HCT116 (cell line): ENCODE data around the gene ESR1. TPM values are rescaled to one million over a fixed set of nuclear protein-coding genes. Genes with fewer than 3 reads are reported as not detected.

ENCODE experiments used
- ATAC-seq: fragments of 200-7000 bp; cut with Tn5 transposase; 2 replicates; pipeline ENCODE4 v1.9.1; 2020; ENCODE audit warnings: mild to moderate bottlenecking, moderate library complexity
- Bru-seq: library from RNA; stranded (reverse); fragments of 400-500 nt; gene quantifications from one replicate; lab custom pipeline; 2021; lab: Mats Ljungman, UMichigan
- BruChase-seq, 2 experiments: library from RNA; stranded (reverse); fragments of 400-500 nt; gene quantifications; one replicate each; lab custom pipeline; 2021; lab: Mats Ljungman, UMichigan
- BruUV-seq: library from RNA; stranded (reverse); fragments of 400-500 nt; replicated peaks from 2 replicates; lab custom pipeline; 2021; lab: Mats Ljungman, UMichigan
- CTCF ChIA-PET: fragments of 300-600 bp; sonication (Branson Sonifier 250); formaldehyde crosslinking; loops from one replicate; lab custom pipeline; 2021; ENCODE audit warnings: antibody characterized with exemption; lab: Charles Lee
- POLR2A ChIA-PET: fragments of 300-600, 350-600 bp; sonication (Branson Sonifier 250); formaldehyde crosslinking; loops from one replicate; lab custom pipeline; 2021; ENCODE audit warnings: antibody characterized with exemption; lab: Charles Lee
- RAD21 ChIA-PET, 2 experiments: fragments of 300-600 bp; sonication (Branson Sonifier 250); formaldehyde crosslinking; loops; one replicate each; lab custom pipeline; 2023; ENCODE audit warnings: low total read pairs in 2 of 2; ENCODE audit not compliant: uncharacterized antibody in 2 of 2, unreplicated experiment in 2 of 2, low non-redundant PET in 1 of 2; lab: Charles Lee
- DNase-seq: peaks from one replicate; pipeline ENCODE4 v3.0.0-alpha.2; 2010; ENCODE audit warnings: low read depth, low spot score
- H2AFZ ChIP-seq: fragments of 200-600 bp; shearing (Covaris generic), sonication (generic); 2 replicates; pipeline ENCODE4 v1.6.1; 2017; ENCODE audit warnings: low read depth, mixed run types, mixed read lengths, antibody characterized with exemption, low read length; ENCODE audit not compliant: poor library complexity, severe bottlenecking
- H3K27ac ChIP-seq: 2 replicates; pipeline ENCODE4 v1.5.1; 2012; ENCODE audit warnings: low read depth, low read length
- H3K27me3 ChIP-seq: fragments of 200-600 bp; sonication (generic); 2 replicates; pipeline ENCODE4 v1.6.1; 2016; ENCODE audit warnings: mixed run types, low read length, mixed read lengths; ENCODE audit not compliant: insufficient read depth
- H3K36me3 ChIP-seq, 2 experiments: fragments of 200-500 bp in 1 of 2; fragments of 200-600 bp in 1 of 2; sonication (Bioruptor generic) in 1 of 2; sonication (generic) in 1 of 2; 2 replicates each; pipeline versions ENCODE4 v1.5.1 to v1.6.1; 2014 to 2016; ENCODE audit warnings: low read length in 2 of 2, inconsistent platforms in 1 of 2, mixed read lengths in 1 of 2, mixed run types in 1 of 2; ENCODE audit not compliant: insufficient read depth in 2 of 2, control insufficient read depth in 1 of 2
- H3K4me1 ChIP-seq, 2 experiments: fragments of 200-600 bp in 1 of 2; sonication (generic) in 1 of 2; 2 replicates each; pipeline versions ENCODE4 v1.5.1 to v1.6.1; 2012 to 2017; ENCODE audit warnings: low read length in 2 of 2, inconsistent platforms in 1 of 2, mild to moderate bottlenecking in 1 of 2, mixed read lengths in 1 of 2, mixed run types in 1 of 2, moderate library complexity in 1 of 2; ENCODE audit not compliant: insufficient read depth in 2 of 2, control insufficient read depth in 1 of 2
- H3K4me2 ChIP-seq: fragments of 200-600 bp; sonication (generic); 2 replicates; pipeline ENCODE4 v1.6.1; 2017; ENCODE audit warnings: mixed run types, low read length, mixed read lengths
- H3K4me3 ChIP-seq, 2 experiments: fragments of 200-600 bp in 1 of 2; sonication (generic) in 1 of 2; replicated peaks in 1 of 2; 2 replicates each; pipeline ENCODE4 v1.5.1; 2011 to 2016; ENCODE audit warnings: low read length in 2 of 2, control low read depth in 1 of 2, low read depth in 1 of 2, mild to moderate bottlenecking in 1 of 2, mixed read lengths in 1 of 2, mixed run types in 1 of 2
- H3K79me2 ChIP-seq: fragments of 200-600 bp; sonication (generic); 2 replicates; pipeline ENCODE4 v1.6.1; 2017; ENCODE audit warnings: mild to moderate bottlenecking, mixed run types, low read length, moderate library complexity, mixed read lengths; ENCODE audit not compliant: insufficient read depth
- H3K9ac ChIP-seq: fragments of 200-600 bp; sonication (generic); 2 replicates; pipeline ENCODE4 v1.6.1; 2016; ENCODE audit warnings: low read length, mixed read lengths
- H3K9me2 ChIP-seq: fragments of 200-600 bp; sonication (generic), shearing (Covaris generic); 2 replicates; pipeline ENCODE4 v1.6.1; 2017; ENCODE audit warnings: mixed run types, mild to moderate bottlenecking, moderate library complexity; ENCODE audit not compliant: insufficient read depth
- H3K9me3 ChIP-seq, 2 experiments: fragments of 200-500 bp in 1 of 2; fragments of 200-600 bp in 1 of 2; sonication (Bioruptor generic) in 1 of 2; sonication (generic) in 1 of 2; 2 replicates each; pipeline ENCODE4 v1.6.1; 2014 to 2017; ENCODE audit warnings: low read length in 2 of 2, mixed read lengths in 2 of 2, inconsistent platforms in 1 of 2, low read depth in 1 of 2, mild to moderate bottlenecking in 1 of 2, mixed run types in 1 of 2, moderate library complexity in 1 of 2; ENCODE audit not compliant: control insufficient read depth in 1 of 2, insufficient read depth in 1 of 2
- H4K20me1 ChIP-seq: fragments of 200-600 bp; sonication (generic), shearing (Covaris generic); 2 replicates; pipeline ENCODE4 v1.6.1; 2017; ENCODE audit warnings: mixed run types, mild to moderate bottlenecking, moderate library complexity; ENCODE audit not compliant: insufficient read depth
- CEBPB ChIP-seq: IDR thresholded peaks from 2 replicates; pipeline ENCODE4 v1.6.1; 2012; ENCODE audit warnings: low read depth
- CTCF ChIP-seq, 3 experiments: fragments of 200-600 bp in 1 of 3; sonication (generic) in 1 of 3; IDR thresholded peaks in 2 of 3; conservative IDR thresholded peaks in 1 of 3; 2 replicates each; pipeline ENCODE4 v1.5.1; 2012 to 2017; ENCODE audit warnings: low read depth in 2 of 3, low read length in 2 of 3, antibody characterized with exemption in 1 of 3, borderline replicate concordance in 1 of 3, control low read depth in 1 of 3, mild to moderate bottlenecking in 1 of 3, mixed read lengths in 1 of 3, mixed run types in 1 of 3, moderate library complexity in 1 of 3; ENCODE audit not compliant: insufficient read depth in 1 of 3
- EZH2 ChIP-seq: fragments of 200-600 bp; sonication (generic); IDR thresholded peaks from 2 replicates; pipeline ENCODE4 v1.6.1; 2017; ENCODE audit warnings: antibody characterized with exemption, mixed run types
- FOSL1 ChIP-seq: IDR thresholded peaks from 2 replicates; pipeline ENCODE4 v1.6.1; 2012; ENCODE audit warnings: low read depth
- JUND ChIP-seq: IDR thresholded peaks from 2 replicates; pipeline ENCODE4 v1.6.1; 2012
- POLR2AphosphoS5 ChIP-seq: IDR thresholded peaks from 2 replicates; pipeline ENCODE4 v1.6.1; 2011; ENCODE audit warnings: mild to moderate bottlenecking, low read depth, low read length, moderate library complexity
- RAD21 ChIP-seq: IDR thresholded peaks from 2 replicates; pipeline ENCODE4 v1.6.1; 2012; ENCODE audit warnings: low read depth, mild to moderate bottlenecking
- REST ChIP-seq: IDR thresholded peaks from 2 replicates; pipeline ENCODE4 v1.6.1; 2012; ENCODE audit warnings: low read depth
- SIN3A ChIP-seq: IDR thresholded peaks from 2 replicates; pipeline ENCODE4 v1.6.1; 2012; ENCODE audit warnings: low read depth
- SP1 ChIP-seq: IDR thresholded peaks from 2 replicates; pipeline ENCODE4 v1.6.1; 2012; ENCODE audit warnings: low read depth
- SRF ChIP-seq: IDR thresholded peaks from 2 replicates; pipeline ENCODE4 v1.6.1; 2012; ENCODE audit warnings: low read depth
- TCF7L2 ChIP-seq: IDR thresholded peaks from 2 replicates; pipeline ENCODE4 v1.7.0; 2011; ENCODE audit warnings: borderline replicate concordance, inconsistent platforms; ENCODE audit not compliant: insufficient read depth, insufficient read length; ENCODE audit errors: extremely low read depth
- YY1 ChIP-seq: IDR thresholded peaks from 2 replicates; pipeline ENCODE4 v1.6.1; 2011; ENCODE audit warnings: low read length, low read depth, moderate library complexity, mild to moderate bottlenecking; ENCODE audit not compliant: insufficient replicate concordance; ENCODE audit errors: extremely low read depth
- ZBTB33 ChIP-seq: IDR thresholded peaks from 2 replicates; pipeline ENCODE4 v1.6.1; 2011; ENCODE audit warnings: mild to moderate bottlenecking, low read length, moderate library complexity; ENCODE audit not compliant: insufficient replicate concordance; ENCODE audit errors: extremely low read depth
- ZFX ChIP-seq: fragments of 450-650 bp; IDR thresholded peaks from 2 replicates; pipeline ENCODE4 v1.6.1; 2017
- ZNF274 ChIP-seq: fragments of 200-500 bp; sonication (Bioruptor generic); IDR thresholded peaks from 2 replicates; pipeline ENCODE4 v1.6.1; 2014; ENCODE audit warnings: mild to moderate bottlenecking, low read depth, low read length, inconsistent platforms
- intact Hi-C: fragments of 100-400 bp; cut with micrococcal nuclease; formaldehyde crosslinking; loops from 2 replicates; pipeline ENCODE4 v1.10.0; 2022
- long read RNA-seq: library from polyadenylated mRNA; unstranded; transcript quantifications from one replicate; pipeline ENCODE4 v2.0.0, GENCODE V29; 2021; ENCODE audit not compliant: unreplicated experiment
- polyA plus RNA-seq: library from polyadenylated mRNA; unstranded; fragments of >200 nt; gene quantifications from 2 replicates; pipeline ENCODE4 v1.2.1, GENCODE V29; 2012; ENCODE audit warnings: missing spikeins
- total RNA-seq: library from RNA; stranded (reverse); gene quantifications from one replicate; pipeline ENCODE4 v1.2.1, GENCODE V29; 2021; ENCODE audit not compliant: unreplicated experiment
- TF ChIP-seq, protein P1 (sequence below): IDR thresholded peaks from 2 replicates; pipeline ENCODE4 v1.6.1; 2012
- TF ChIP-seq, protein P2 (sequence below): IDR thresholded peaks from 2 replicates; pipeline ENCODE4 v1.6.1; 2012

The ESR1 gene
- total RNA-seq (0.17 TPM), Bru-seq, nascent RNA (percentile 4 among the genes with signal in this experiment), BruChase-seq, experiment 1, labeled RNA remaining after a 6-hour chase (percentile 6 among the genes with signal in this experiment), BruChase-seq, experiment 2, labeled RNA remaining after a 2-hour chase (percentile 7 among the genes with signal in this experiment)
- polyA plus RNA-seq, result not detected in 2 replicates
- long read RNA-seq, result 0 reads

- peaks cover 36% of the 10 kb centered on the region for H3K27me3 ChIP-seq
- H3K9me2 ChIP-seq, result no peaks in the 10 kb centered on the region
- ChIA-PET CTCF (no interaction called here), RAD21 (no interaction called here), POLR2A (no interaction called here)
- no peaks in the 10 kb centered on the region for H4K20me1 ChIP-seq
- no peak within 1 kb of the TSS for H3K9ac ChIP-seq
- ATAC-seq (no peak), DNase-seq (no peak)
- H3K79me2 ChIP-seq, result no peaks in the 10 kb centered on the region
- no peak within 1 kb of the TSS for H3K4me3 ChIP-seq
- H3K4me1 ChIP-seq, result no peaks in the 10 kb centered on the region
- no peak within 1 kb of the TSS for H2AFZ ChIP-seq
- H3K27ac ChIP-seq, result no peak within 1 kb of the TSS
- H3K9me3 ChIP-seq, result no peaks in the 10 kb centered on the region
- BruUV-seq, result no TSS peak
- no peaks in the 10 kb centered on the region for H3K36me3 ChIP-seq
- intact Hi-C loops, result no loop called here
- no peak within 1 kb of the TSS for H3K4me2 ChIP-seq
- TF ChIP-seq POLR2AphosphoS5, result no peak
- no peak for TF ChIP-seq TCF7L2
- no peak for TF ChIP-seq REST
- TF ChIP-seq JUND, result no peak
- TF ChIP-seq SIN3A, result no peak
- TF ChIP-seq CEBPB, result no peak
- no peak for TF ChIP-seq SP1
- no peak for TF ChIP-seq RAD21
- TF ChIP-seq, protein P1, sequence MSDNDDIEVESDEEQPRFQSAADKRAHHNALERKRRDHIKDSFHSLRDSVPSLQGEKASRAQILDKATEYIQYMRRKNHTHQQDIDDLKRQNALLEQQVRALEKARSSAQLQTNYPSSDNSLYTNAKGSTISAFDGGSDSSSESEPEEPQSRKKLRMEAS, result no peak
- TF ChIP-seq CTCF (IDR thresholded peaks at IDR 0.05 in 2 of 3, conservative IDR thresholded peaks at IDR 0.05 in 1 of 3; ENCODE audit: borderline replicate concordance in 1 of 3, insufficient read depth in 1 of 3, low read depth in 2 of 3, low read length in 2 of 3), result no peak
- TF ChIP-seq YY1, result no peak
- TF ChIP-seq, protein P2, sequence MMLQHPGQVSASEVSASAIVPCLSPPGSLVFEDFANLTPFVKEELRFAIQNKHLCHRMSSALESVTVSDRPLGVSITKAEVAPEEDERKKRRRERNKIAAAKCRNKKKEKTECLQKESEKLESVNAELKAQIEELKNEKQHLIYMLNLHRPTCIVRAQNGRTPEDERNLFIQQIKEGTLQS, result no peak
- TF ChIP-seq ZFX, result no peak
- no peak for TF ChIP-seq FOSL1
- no peak for TF ChIP-seq SRF
- no peak for TF ChIP-seq ZBTB33
- TF ChIP-seq EZH2, result no peak
- TF ChIP-seq ZNF274, result no peak
Observed at GRCh38 chr6:151807513-151808370, at the start of gene ESR1. Gene ESR1 (plus strand): TSS chr6:151807682. CDS start chr6:151807913, 231 bp downstream.
